Measurements from ENCODE around the gene CHD5.

DNA sequence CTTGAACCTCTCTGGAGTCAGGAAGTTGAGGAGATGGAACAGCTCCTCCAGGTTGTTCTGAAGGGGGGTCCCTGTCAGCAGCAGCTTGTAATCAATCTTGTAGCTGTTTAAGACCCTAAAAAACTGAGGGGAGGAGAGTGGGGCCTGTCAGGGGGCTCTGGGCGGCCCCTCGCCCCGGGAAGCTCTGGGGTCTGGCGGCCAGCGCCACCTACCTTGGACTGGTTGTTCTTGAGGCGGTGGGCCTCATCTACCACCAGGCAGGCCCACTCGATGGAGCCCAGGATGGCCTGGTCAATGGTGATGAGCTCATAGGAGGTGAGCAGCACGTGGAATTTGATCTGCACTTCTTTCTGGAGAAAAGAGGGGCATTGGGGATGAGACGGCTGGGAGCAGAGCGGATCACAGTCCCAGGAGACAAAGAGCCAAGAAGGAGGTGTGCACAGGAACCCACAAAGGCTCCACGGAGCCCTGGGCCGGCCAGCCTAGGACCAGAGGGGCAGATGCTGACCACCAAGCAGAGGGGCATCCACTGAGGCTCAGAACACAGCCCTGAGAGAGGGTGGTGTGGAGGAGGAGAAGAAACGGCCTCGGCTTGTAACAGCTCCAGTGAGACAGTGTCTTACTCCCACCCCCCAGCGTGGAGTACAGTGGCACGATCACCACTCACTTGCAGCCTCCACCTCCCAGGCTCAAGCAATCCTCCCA, 43.5 kb downstream of the CHD5 start:
- TF ChIP-seq, protein P1, sequence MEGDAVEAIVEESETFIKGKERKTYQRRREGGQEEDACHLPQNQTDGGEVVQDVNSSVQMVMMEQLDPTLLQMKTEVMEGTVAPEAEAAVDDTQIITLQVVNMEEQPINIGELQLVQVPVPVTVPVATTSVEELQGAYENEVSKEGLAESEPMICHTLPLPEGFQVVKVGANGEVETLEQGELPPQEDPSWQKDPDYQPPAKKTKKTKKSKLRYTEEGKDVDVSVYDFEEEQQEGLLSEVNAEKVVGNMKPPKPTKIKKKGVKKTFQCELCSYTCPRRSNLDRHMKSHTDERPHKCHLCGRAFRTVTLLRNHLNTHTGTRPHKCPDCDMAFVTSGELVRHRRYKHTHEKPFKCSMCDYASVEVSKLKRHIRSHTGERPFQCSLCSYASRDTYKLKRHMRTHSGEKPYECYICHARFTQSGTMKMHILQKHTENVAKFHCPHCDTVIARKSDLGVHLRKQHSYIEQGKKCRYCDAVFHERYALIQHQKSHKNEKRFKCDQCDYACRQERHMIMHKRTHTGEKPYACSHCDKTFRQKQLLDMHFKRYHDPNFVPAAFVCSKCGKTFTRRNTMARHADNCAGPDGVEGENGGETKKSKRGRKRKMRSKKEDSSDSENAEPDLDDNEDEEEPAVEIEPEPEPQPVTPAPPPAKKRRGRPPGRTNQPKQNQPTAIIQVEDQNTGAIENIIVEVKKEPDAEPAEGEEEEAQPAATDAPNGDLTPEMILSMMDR (IDR thresholded peaks at IDR 0.05) = no peak
- no peak for TF ChIP-seq POLR2A (IDR thresholded peaks at IDR 0.05)
